HG03280 (cell line): ENCODE measurements around the gene ADAMTS12.

Experiments
- ATAC-seq: cut with Tn5 transposase; IDR thresholded peaks from one replicate; pipeline ENCODE4 v1.9.1; 2021; ENCODE audit warnings: mild to moderate bottlenecking, moderate library complexity; ENCODE audit not compliant: unreplicated experiment

ADAMTS12 gene

GRCh38 chr5:33611877-33612276 lies 279.9 kb downstream of the ADAMTS12 start:
- no peak for ATAC-seq

- no peak for ATAC-seq
Measured at GRCh38 chr5:33608344-33609041, 283.3 kb downstream of the ADAMTS12 start.

GRCh38 chr5:33604503-33604902 lies 287.3 kb downstream of the ADAMTS12 start:
- ATAC-seq, result no peak

GRCh38 chr5:33601881-33602280 lies 289.9 kb downstream of the ADAMTS12 start:
- no peak for ATAC-seq

GRCh38 chr5:33595303-33595702 lies 296.5 kb downstream of the ADAMTS12 start:
- no peak for ATAC-seq

- no peak for ATAC-seq
Measured at GRCh38 chr5:33594006-33594405, 297.8 kb downstream of the ADAMTS12 start.

- no peak for ATAC-seq
Measured at GRCh38 chr5:33592245-33592644, 299.5 kb downstream of the ADAMTS12 start.

GRCh38 chr5:33588654-33589372 lies 303.0 kb downstream of the ADAMTS12 start:
- peak; percentile 82 for ATAC-seq

GRCh38 chr5:33583332-33583731 lies 308.5 kb downstream of the ADAMTS12 start:
- ATAC-seq, result no peak

GRCh38 chr5:33582417-33582816 lies 309.4 kb downstream of the ADAMTS12 start:
- ATAC-seq, result no peak

GRCh38 chr5:33579789-33580188 lies 312.0 kb downstream of the ADAMTS12 start:
- ATAC-seq, result no peak

- ATAC-seq, result no peak
Measured at GRCh38 chr5:33579152-33579551, 312.6 kb downstream of the ADAMTS12 start.

- no peak for ATAC-seq
Measured at GRCh38 chr5:33576726-33577590, 314.8 kb downstream of the ADAMTS12 start.

GRCh38 chr5:33565324-33565723 lies 326.5 kb downstream of the ADAMTS12 start:
- no peak for ATAC-seq

- no peak for ATAC-seq
Measured at GRCh38 chr5:33563983-33564908, 327.5 kb downstream of the ADAMTS12 start.

- no peak for ATAC-seq
Measured at GRCh38 chr5:33563530-33563929, 328.3 kb downstream of the ADAMTS12 start.

GRCh38 chr5:33558489-33558888 lies 333.3 kb downstream of the ADAMTS12 start:
- ATAC-seq, result no peak

- no peak for ATAC-seq
Measured at GRCh38 chr5:33557605-33558004, 334.2 kb downstream of the ADAMTS12 start.

- ATAC-seq, result no peak
Measured at GRCh38 chr5:33556330-33557328, 335.2 kb downstream of the ADAMTS12 start.
